M059J (cell line): ENCODE data around the gene CSAG1. TPM values are rescaled to one million over a fixed set of nuclear protein-coding genes. Genes with fewer than 3 reads are reported as not detected.
"Not testable (repeated sequence)": the region's sequence is repeated elsewhere in the genome, so short reads cannot be mapped to it uniquely, and the experiment has no call there.

ENCODE experiments used
- DNase-seq: peaks from one replicate; pipeline ENCODE4 v3.0.0-alpha.2; 2012; ENCODE audit warnings: low read depth
- total RNA-seq: library from RNA; depleted of rRNA; stranded (reverse); fragments of >200 nt; shearing (Covaris generic); gene quantifications from 2 replicates; pipeline ENCODE4 v1.2.3, GENCODE V29; 2014; rRNA removed

Gene CSAG1
- total RNA-seq, 1 experiment from 2014 or later: 6.6 TPM

DNA sequence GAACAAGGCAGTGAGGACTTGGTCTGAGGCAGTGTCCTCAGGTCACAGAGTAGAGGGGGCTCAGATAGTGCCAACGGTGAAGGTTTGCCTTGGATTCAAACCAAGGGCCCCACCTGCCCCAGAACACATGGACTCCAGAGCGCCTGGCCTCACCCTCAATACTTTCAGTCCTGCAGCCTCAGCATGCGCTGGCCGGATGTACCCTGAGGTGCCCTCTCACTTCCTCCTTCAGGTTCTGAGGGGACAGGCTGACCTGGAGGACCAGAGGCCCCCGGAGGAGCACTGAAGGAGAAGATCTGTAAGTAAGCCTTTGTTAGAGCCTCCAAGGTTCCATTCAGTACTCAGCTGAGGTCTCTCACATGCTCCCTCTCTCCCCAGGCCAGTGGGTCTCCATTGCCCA lies 33.1 kb downstream of the CSAG1 start:
- not testable (repeated sequence) for DNase-seq

DNA sequence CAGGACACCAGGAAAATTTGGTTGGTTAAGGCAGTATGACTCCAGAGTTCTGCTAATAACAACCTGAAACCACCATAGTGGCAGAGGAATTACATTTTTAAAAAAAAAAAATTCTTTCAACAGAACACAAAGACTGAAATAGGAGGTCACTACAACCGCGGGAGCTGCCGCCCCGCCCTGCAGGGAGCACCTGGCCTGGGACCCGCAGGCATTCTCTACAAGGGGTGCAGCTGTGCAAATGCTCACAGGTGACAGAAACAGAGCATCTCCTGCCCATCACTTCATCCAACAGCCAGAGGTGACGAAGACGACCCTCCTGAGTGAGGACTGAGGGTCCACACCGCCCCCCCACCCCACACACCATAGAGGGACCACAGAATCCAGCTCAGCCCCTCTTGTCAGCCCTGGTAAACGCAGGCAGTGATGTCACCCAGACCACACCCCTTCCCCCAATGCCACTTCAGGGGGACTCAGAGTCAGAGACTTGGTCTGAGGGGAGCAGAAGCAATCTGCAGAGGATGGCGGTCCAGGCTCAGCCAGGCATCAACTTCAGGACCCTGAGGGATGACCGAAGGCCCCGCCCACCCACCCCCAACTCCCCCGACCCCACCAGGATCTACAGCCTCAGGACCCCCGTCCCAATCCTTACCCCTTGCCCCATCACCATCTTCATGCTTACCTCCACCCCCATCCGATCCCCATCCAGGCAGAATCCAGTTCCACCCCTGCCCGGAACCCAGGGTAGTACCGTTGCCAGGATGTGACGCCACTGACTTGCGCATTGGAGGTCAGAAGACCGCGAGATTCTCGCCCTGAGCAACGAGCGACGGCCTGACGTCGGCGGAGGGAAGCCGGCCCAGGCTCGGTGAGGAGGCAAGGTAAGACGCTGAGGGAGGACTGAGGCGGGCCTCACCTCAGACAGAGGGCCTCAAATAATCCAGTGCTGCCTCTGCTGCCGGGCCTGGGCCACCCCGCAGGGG lies 35.3 kb downstream of the CSAG1 start, which contains the start of gene MAGEA3:
Gene MAGEA3, plus strand, starts transcription at position 843 of the 980 bp plus-strand sequence. CDS start 2,039 bp downstream, outside the sequence.
- not testable (repeated sequence) for DNase-seq

DNA sequence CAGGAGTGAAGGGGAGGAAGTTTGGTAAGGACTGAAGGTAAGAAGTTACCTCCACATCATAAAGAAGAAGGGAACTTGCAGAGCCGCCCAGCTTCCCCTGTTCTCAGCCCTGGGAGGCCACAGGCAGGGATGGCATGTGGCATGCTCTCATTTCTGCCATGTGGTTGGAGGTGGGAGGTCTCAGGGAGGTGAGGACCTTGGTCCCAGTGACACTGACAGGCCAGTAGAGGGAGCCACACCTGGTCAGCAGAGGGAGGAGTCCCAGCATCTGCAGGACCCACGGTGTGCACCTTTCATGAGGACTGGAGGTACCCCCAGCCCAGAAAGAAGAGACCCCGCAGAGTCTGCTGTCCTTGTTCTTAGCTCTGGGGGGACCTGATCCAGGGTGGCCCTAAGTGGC lies 52.5 kb downstream of the CSAG1 start:
- not testable (repeated sequence) for DNase-seq

Other genes with a start within 250 kb of the CSAG1 start
- gene GABRQ, start 95.8 kb downstream of the CSAG1 start, total RNA-seq: 4.8 and 8.8 TPM in 2 replicates
- 14.5 and 16.6 TPM in 2 replicates for gene MAGEA3, start 34.9 kb downstream of the CSAG1 start, total RNA-seq
- gene CSAG2, start 24.4 kb downstream of the CSAG1 start, total RNA-seq: not detected in 2 replicates
- gene MAGEA2B, start 19.1 kb downstream of the CSAG1 start, total RNA-seq: 1.9 and 2.5 TPM in 2 replicates
- gene MAGEA12, start within 50 bp of the CSAG1 start, total RNA-seq: 13.4 and 15.5 TPM in 2 replicates
- 0.94 and 1.7 TPM in 2 replicates for gene MAGEA2, start 20.1 kb upstream of the CSAG1 start, total RNA-seq
- 2.6 and 3.2 TPM in 2 replicates for gene CSAG3, start 25.5 kb upstream of the CSAG1 start, total RNA-seq
- gene MAGEA6, start 36.0 kb upstream of the CSAG1 start, total RNA-seq: 23.7 and 25.3 TPM in 2 replicates
- 123 and 144 TPM in 2 replicates for gene CETN2, start 97.0 kb upstream of the CSAG1 start, total RNA-seq
- gene NSDHL, start 97.3 kb upstream of the CSAG1 start, total RNA-seq: 29.9 and 35.0 TPM in 2 replicates
- 4.9 and 6.5 TPM in 2 replicates for gene ZNF185, start 164.3 kb upstream of the CSAG1 start, total RNA-seq